Measurements from ENCODE around the gene PIGS. TPM values are rescaled to one million over a fixed set of nuclear protein-coding genes. Genes with fewer than 3 reads are reported as not detected.

PIGS gene
- polyA plus RNA-seq, 1 donor from 2014 or later = 48.4 TPM

DNA sequence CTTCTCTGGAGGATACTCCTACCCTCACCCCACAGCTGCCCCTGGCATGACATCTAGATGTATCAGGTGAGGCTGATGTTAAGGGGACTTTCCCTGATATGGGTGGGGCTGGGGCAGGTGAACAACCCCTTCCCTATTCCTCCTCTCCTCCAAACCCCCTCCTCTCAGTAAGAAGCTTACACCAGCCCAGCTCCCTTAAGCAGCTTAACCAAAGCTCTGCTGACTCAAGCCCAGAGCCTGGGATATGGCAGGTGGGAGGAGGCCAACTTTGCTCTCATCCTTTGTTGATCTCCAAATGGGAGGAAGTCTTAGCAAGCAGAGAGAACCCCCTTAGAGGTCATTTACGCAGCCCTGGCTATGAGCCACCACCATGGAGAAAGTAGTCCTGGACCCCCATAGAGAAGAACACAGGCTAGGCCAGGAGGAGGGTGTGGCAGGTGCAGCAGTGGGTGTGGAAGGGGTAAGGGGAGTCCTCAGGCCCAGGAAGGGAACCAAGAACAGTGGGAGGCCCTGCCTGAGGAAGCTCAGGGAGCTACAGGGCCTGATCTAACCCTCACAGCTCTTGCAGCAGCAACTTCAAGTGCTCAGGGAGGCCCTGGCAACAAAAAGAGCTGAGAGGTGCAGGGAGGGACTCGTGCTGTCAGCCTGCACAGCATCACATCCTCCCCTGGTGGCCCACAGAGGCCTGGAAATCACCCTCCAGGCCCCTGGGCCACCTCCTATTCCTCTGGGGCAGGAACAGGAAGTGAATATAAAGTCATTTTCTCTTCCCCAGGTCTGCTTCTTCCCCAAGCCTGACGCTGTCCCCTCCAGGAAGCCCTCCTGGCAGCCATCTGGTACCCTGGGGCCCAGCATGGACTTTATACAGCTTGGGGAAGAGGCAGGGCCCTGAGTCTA lies 21.8 kb downstream of the PIGS start:
- H3K9me3 Mint-ChIP-seq = no peaks in the 10 kb centered on the region
- H3K27ac Mint-ChIP-seq = peak overlapping the region; percentile 90 to 96 (median 90)
- H3K36me3 Mint-ChIP-seq = peaks cover 2% of the 10 kb centered on the region
- H3K27me3 Mint-ChIP-seq = no peaks in the 10 kb centered on the region
- H3K4me1 Mint-ChIP-seq = peaks cover 43 to 50% (median 49%) of the 10 kb centered on the region in 3 donors
- peak overlapping the region; percentile 25 to 93 (median 85) for H3K4me3 Mint-ChIP-seq

- peaks cover 2% of the 10 kb centered on the region for H3K36me3 Mint-ChIP-seq
- H3K27me3 Mint-ChIP-seq = no peaks in the 10 kb centered on the region
- H3K4me1 Mint-ChIP-seq = peaks cover 49 to 56% (median 56%) of the 10 kb centered on the region in 3 donors
- peak overlapping the region; percentile 90 to 96 (median 90) for H3K27ac Mint-ChIP-seq
- H3K9me3 Mint-ChIP-seq = no peaks in the 10 kb centered on the region
- H3K4me3 Mint-ChIP-seq = peak overlapping the region; percentile 77 to 93 (median 86)
Measured at GRCh38 chr17:28548417-28549130, 22.8 kb downstream of the PIGS start.

GRCh38 chr17:28547623-28548416 lies 23.5 kb downstream of the PIGS start:
- H3K27ac Mint-ChIP-seq = peak overlapping the region; percentile 90 to 96 (median 90)
- H3K27me3 Mint-ChIP-seq = no peaks in the 10 kb centered on the region
- H3K9me3 Mint-ChIP-seq = no peaks in the 10 kb centered on the region
- H3K4me3 Mint-ChIP-seq = peak overlapping the region; percentile 75 to 93 (median 84)
- peaks cover 2% of the 10 kb centered on the region for H3K36me3 Mint-ChIP-seq
- peaks cover 49 to 57% (median 56%) of the 10 kb centered on the region in 3 donors for H3K4me1 Mint-ChIP-seq

GRCh38 chr17:28547096-28547622 lies 24.2 kb downstream of the PIGS start:
- Mint-ChIP-seq H3K4me3 (peak overlapping the region; percentile 75 to 93 (median 84)), H3K36me3 (peaks cover 2% of the 10 kb centered on the region), H3K4me1 (peaks cover 49 to 55% (median 53%) of the 10 kb centered on the region in 3 donors), H3K27ac (peak overlapping the region; percentile 90 to 96 (median 90)), H3K27me3 (no peaks in the 10 kb centered on the region), H3K9me3 (no peaks in the 10 kb centered on the region)

DNA sequence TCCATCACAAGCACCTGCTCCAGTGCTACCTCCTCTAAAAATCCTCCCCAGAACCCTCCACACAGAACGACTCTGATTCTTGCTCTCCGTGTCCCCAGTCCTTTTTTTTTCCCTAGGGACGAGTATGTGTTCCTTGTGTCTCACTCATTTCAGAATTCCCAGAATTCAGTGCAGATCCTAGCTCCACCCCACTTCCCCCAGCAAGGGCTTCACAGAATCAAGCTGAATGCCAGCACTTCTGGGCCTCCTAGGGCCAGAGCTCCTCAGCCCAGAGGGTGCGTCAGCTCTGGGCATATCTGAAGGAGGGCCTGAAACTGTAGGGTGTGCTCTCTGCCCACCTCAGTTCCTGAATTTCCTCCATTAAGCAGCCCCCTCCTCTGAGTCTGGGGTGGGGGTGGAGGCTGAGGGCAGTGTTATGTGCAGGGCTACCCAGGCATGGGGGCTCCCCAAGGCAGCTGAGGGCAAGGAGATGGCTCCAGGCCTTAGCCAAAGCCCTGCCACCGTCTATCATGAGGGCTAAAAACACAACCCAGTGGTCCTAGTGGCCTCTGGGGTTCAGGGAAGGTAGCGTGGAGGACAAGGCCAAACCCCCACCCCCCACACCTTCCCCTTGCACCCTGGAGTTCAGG lies 25.4 kb downstream of the PIGS start:
- H3K27ac Mint-ChIP-seq = peak overlapping the region in 1 of 3 donors; percentile 82
- peaks cover 2% of the 10 kb centered on the region for H3K36me3 Mint-ChIP-seq
- no peaks in the 10 kb centered on the region for H3K27me3 Mint-ChIP-seq
- H3K4me3 Mint-ChIP-seq = no peak overlapping the region
- peaks cover 40 to 45% (median 43%) of the 10 kb centered on the region in 3 donors for H3K4me1 Mint-ChIP-seq
- H3K9me3 Mint-ChIP-seq = no peaks in the 10 kb centered on the region

DNA sequence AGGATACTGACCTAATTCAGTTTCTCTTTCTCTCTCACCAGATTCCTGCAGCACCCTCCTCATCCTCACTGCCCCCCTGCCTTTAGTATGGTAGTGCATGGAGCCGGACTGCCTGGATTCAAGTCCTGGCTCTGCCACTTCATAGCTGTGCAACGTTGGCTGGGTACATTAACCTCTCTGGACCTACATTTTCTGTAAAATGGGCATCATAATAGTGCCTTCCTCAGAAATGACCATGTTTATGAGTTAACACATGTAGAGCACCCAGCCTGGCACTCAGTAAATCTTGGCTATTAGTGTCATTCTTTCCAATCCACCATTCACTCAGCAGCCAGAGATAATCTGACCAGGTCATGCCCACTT lies 26.2 kb downstream of the PIGS start:
- Mint-ChIP-seq H3K36me3 (peaks cover 2% of the 10 kb centered on the region), H3K9me3 (no peaks in the 10 kb centered on the region), H3K27me3 (no peaks in the 10 kb centered on the region), H3K4me3 (no peak overlapping the region), H3K27ac (peak overlapping the region in 2 of 3 donors; percentile 53 to 82), H3K4me1 (peaks cover 33 to 38% (median 35%) of the 10 kb centered on the region in 3 donors)

DNA sequence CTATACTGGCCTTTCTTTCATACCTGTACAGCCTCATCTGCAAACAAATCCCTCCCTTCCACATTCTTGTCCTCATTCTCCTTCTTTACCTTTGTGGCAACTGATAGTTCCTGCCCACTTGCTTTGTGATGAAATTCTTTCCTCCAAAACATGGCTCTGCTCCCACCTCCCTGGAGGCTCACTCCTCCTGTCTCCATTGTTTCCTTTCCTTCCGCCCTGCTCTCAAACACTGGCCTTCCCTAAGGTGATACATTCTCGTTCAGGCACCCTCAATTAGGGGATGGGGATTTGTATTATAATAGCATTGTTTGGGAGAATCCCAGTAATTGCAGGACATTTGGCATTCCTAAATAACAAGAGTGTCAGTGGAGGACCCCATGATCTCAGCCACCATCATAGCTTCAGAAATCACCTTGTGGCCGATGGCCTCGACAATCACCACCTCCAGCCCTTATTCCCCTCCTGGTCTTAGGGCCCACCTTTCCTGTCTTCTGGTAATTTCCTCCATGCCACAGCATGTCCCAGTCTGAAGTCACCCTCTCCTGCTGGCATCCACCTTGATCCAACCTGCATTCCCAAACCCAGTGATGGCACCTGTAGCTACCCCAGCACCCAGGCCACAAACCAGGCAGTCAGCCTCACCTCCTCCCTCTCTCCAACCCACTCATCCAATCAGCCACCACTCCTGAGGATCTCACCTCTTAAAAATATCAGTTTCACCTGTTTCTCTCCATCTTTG lies 26.8 kb downstream of the PIGS start:
- peaks cover 27 to 33% (median 30%) of the 10 kb centered on the region in 3 donors for H3K4me1 Mint-ChIP-seq
- H3K27me3 Mint-ChIP-seq = no peaks in the 10 kb centered on the region
- H3K4me3 Mint-ChIP-seq = peak overlapping the region in 1 of 4 donors; percentile 40
- H3K9me3 Mint-ChIP-seq = no peaks in the 10 kb centered on the region
- peaks cover 2% of the 10 kb centered on the region for H3K36me3 Mint-ChIP-seq
- H3K27ac Mint-ChIP-seq = peak overlapping the region in 2 of 3 donors; percentile 82 to 86

DNA sequence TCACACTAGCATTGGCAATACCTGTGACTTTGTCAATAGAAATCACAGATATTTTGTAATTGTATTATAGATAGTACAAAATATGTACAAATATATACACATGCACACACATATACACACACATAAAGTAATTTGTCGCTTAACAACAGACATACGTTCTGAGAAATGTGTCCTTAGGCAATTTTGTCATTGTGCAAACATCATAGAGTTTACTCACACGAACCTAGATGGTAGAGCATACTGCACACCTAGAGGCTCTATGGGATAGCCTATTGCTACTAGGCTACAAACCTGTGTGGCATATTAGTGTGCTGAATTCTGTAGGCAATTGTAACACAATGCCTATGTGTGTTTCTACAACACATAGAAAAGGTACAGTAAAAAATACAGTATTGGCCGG lies 29.9 kb downstream of the PIGS start:
- Mint-ChIP-seq H3K9me3 (no peaks in the 10 kb centered on the region), H3K4me3 (no peak overlapping the region), H3K27me3 (no peaks in the 10 kb centered on the region), H3K27ac (no peak overlapping the region), H3K4me1 (peaks cover 7 to 17% (median 10%) of the 10 kb centered on the region in 3 donors), H3K36me3 (no peaks in the 10 kb centered on the region)

GRCh38 chr17:28540231-28540630 lies 31.1 kb downstream of the PIGS start:
- Mint-ChIP-seq H3K36me3 (no peaks in the 10 kb centered on the region), H3K9me3 (no peaks in the 10 kb centered on the region), H3K4me3 (peak overlapping the region in 1 of 4 donors; percentile 13), H3K27ac (no peak overlapping the region), H3K4me1 (peaks cover 7 to 15% (median 8%) of the 10 kb centered on the region in 3 donors), H3K27me3 (no peaks in the 10 kb centered on the region)

DNA sequence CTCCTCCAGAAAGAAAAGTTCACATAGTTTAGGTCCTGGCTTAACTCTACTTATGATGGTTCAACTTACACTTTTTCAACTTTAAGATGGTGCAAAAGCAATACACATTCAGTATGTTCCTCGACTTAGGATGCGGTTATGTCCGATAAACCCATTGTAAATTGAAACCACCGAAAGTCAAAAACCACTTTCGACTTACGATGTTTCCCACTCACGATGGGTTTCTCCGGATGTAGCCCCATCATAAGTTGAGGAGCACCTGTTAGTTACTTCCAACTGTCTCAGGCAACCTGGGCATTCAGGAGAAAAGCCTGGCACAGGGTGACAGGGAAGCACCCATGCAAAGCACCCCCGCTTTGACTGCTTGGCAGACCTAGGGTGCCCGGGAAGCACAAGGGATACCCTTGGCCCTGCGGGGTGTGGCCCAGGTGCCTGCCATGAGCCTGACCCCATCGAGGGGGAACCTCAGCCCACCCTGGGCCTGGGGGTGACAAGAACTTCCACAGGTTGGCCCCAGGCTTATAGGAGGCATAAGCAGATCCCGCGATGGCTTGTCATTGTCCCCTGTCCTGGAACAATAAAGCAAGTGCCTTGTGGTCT lies 32.9 kb downstream of the PIGS start:
- Mint-ChIP-seq H3K9me3 (no peaks in the 10 kb centered on the region), H3K36me3 (no peaks in the 10 kb centered on the region), H3K27ac (no peak overlapping the region), H3K4me1 (peaks cover 0 to 6% (median 0%) of the 10 kb centered on the region in 3 donors), H3K4me3 (no peak overlapping the region), H3K27me3 (no peaks in the 10 kb centered on the region)

- Mint-ChIP-seq H3K4me1 (peaks cover 0 to 1% (median 0%) of the 10 kb centered on the region in 3 donors), H3K27ac (no peak overlapping the region), H3K4me3 (no peak overlapping the region), H3K36me3 (no peaks in the 10 kb centered on the region), H3K27me3 (peaks cover 1% of the 10 kb centered on the region), H3K9me3 (no peaks in the 10 kb centered on the region)
Measured at GRCh38 chr17:28537219-28537610, 34.1 kb downstream of the PIGS start.

- no peak overlapping the region for H3K27ac Mint-ChIP-seq
- H3K27me3 Mint-ChIP-seq = peaks cover 1% of the 10 kb centered on the region
- no peaks in the 10 kb centered on the region for H3K36me3 Mint-ChIP-seq
- peaks cover 0 to 1% (median 0%) of the 10 kb centered on the region in 3 donors for H3K4me1 Mint-ChIP-seq
- H3K4me3 Mint-ChIP-seq = no peak overlapping the region
- H3K9me3 Mint-ChIP-seq = no peaks in the 10 kb centered on the region
Measured at GRCh38 chr17:28536532-28537218, 34.6 kb downstream of the PIGS start.

Measured in IgD-negative memory B cell (primary cell).